ENCODE measurements around the gene KIAA1217.
"Not testable (repeated sequence)": the region's sequence is repeated elsewhere in the genome, so short reads cannot be mapped to it uniquely, and the experiment has no call there.

KIAA1217 gene

DNA sequence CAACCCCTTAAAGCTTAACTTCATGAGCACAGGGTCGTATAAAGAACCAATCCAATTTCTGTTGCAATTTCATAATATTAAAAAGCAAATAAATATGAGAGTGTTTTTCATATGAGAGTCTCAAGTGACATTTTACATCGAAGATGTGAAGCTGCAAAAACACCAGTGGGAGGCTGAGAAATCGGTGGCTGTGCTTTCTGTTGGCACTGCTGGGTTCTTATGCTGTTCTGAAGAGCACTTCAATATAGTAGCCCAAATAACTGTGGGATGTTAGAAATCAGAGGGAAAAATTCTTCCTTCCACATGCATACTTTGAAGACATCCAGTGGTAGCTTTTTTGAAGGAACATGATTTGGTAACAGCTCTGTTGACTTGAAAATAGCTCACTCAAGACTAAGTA lies 269.0 kb downstream of the KIAA1217 start:
- no peak for DNase-seq

DNA sequence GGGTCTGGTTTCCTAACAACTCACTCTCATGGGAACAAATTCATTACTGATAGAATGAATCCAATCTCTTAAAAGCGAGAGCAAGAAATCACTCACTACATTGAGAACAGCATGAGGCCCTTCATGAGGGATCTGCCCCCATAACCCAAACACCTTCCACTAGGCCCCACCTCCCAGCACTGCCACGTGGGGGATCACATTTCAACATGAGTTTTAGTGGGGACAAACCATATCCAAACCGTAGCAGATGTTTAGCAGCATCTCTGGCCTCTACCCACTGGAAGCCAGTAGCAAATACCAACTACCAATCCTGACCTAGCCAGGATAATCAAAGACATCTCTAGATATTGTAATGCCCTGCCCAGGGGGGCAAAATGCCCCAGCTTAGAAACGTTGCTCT lies 270.9 kb downstream of the KIAA1217 start:
- DNase-seq = no peak

DNA sequence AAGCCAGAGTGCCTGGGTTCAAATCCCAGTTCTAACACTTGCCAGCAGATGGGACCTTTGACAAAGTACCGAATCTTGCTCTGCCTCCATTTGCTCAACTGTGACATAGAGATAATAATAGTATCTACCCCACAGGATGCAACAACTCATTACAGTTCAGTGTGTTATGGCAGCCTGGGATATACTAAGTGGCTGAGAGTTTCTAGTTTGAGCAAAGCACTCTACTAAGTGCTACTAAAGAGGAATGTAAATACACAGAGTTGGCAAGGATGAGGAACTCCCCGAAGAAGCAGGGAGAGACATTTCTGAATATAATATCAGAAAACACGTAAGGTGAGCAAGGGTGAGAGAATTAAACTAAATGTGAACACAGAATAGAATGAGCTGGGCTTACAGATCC lies 271.5 kb downstream of the KIAA1217 start:
- DNase-seq = no peak

GRCh38 chr10:24481241-24481640 lies 272.3 kb downstream of the KIAA1217 start:
- no peak for DNase-seq

DNA sequence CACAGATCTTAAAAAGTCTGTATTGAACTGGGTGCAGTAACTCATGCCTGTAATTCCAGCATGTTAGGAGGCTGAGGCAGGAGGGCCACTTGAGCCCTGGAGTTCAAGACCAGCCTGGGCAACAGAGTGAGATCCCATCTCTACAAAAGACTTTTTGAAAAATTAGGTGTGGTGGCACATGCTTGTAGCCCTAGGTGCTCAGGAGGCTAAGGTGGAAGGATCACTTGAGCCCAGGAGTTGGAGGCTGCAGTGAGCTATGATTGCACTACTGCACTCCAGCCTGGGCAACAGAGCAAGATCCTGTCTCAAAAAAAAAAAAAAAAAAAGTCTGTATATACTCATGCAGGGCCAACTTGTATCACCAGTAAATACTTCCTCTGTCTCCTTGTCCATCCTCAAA lies 273.8 kb downstream of the KIAA1217 start:
- DNase-seq = not testable (repeated sequence)

- DNase-seq = no peak
Observed at GRCh38 chr10:24483701-24484100, 274.8 kb downstream of the KIAA1217 start.

DNA sequence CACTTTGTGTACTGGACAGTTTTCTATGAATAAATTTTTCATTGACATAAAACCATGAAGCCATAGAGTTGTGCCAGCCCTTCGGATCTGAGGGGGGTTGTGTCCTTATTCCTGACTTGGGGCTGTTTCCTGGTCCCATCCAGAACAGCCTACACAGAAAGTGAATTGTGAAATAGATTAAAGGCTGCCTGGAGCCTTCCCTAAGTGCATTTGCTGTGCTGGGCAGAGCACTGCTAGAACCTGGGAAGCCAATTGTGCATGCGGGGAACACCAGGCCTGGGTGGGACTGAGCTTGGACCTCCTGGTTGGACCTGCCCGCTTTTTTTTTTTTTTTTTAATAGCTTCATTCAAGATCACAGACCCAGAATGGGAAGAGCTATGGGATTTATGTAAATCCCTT lies 275.8 kb downstream of the KIAA1217 start:
- no peak for DNase-seq

DNA sequence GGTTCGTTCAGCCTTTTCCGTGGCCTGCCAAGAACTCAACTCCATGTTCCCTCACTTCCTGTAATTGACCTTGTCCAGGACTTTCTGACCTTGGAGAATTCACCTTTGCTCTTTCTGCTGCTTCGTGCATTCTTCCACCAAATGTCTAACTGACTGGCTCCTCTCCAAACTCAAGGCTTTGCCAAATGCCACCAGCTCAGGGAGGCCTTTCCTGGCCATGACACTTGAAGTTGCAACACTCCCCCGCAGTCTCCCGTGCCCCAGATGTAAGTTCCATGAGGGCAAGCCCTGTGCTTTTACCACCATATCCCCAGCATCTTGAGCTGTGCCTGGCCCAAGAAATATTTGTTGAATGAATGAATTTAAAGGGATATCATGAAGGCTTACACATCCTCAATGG lies 276.4 kb downstream of the KIAA1217 start:
- no peak for DNase-seq

- no peak for DNase-seq
Observed at GRCh38 chr10:24488631-24489030, 279.7 kb downstream of the KIAA1217 start.

DNA sequence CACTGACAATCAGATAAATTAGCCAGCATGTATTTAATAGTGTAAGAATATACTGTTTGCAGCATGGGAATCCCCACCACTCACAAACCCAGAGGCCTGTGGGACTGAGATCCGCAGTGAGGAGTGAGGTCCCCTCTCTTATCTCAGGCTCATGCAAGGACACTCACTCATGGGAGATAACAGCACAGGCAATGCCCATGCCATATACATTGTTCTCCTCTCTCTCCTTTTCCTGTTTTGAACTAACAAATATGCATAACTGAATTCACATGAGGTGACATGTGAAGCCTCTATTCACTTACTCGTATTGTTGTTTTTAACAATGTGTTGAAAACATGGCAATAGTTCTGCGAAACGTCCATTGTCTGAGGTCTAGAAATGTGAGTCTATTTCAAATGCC lies 284.2 kb downstream of the KIAA1217 start:
- no peak for DNase-seq

- DNase-seq = no peak
Observed at GRCh38 chr10:24494236-24494635, 285.3 kb downstream of the KIAA1217 start.

- no peak for DNase-seq
Observed at GRCh38 chr10:24494777-24495176, 285.8 kb downstream of the KIAA1217 start.

DNA sequence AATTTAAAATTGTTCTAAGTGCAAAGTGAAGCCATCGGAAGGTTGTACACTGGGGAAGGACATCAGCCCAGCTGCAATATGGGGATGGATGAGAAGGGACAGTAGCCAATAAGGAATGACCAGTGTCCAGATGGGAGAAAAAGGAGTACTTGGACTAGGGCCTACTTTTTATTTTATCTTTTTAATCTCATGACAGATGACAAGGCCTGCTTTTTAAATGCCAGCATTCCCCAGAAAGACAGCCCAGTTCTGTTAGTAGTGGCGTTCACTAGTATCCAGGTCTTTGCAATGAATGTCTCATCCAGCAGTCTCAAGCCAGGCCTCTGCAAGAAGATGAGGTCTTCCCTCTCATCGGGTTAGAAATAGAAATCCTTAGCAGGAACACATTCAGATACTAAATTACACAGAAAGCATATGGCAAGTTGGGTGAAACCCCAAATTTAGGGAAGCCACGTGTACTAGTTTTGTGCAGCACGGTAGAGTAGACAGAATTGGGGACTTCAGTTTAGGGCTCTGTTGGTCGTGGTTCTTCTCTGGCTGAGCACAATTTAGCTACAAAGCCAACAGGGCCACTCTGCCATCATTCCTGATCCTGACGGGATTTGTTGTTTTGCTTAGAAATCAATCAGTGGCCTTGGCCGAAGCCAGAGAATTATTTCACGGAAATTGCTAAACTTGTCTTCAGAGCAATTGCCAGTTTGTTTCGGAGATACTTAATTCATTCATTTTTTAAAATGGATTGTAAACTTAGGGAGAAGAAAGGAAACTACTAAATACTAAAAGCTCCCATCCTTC lies 286.9 kb downstream of the KIAA1217 start:
- no peak for DNase-seq

GRCh38 chr10:24496906-24497305 lies 288.0 kb downstream of the KIAA1217 start:
- no peak for DNase-seq

GRCh38 chr10:24501056-24501711 lies 292.2 kb downstream of the KIAA1217 start:
- DNase-seq = no peak

- no peak for DNase-seq
Observed at GRCh38 chr10:24502006-24502405, 293.1 kb downstream of the KIAA1217 start.

- no peak for DNase-seq
Observed at GRCh38 chr10:24502801-24503460, 294.0 kb downstream of the KIAA1217 start.

DNA sequence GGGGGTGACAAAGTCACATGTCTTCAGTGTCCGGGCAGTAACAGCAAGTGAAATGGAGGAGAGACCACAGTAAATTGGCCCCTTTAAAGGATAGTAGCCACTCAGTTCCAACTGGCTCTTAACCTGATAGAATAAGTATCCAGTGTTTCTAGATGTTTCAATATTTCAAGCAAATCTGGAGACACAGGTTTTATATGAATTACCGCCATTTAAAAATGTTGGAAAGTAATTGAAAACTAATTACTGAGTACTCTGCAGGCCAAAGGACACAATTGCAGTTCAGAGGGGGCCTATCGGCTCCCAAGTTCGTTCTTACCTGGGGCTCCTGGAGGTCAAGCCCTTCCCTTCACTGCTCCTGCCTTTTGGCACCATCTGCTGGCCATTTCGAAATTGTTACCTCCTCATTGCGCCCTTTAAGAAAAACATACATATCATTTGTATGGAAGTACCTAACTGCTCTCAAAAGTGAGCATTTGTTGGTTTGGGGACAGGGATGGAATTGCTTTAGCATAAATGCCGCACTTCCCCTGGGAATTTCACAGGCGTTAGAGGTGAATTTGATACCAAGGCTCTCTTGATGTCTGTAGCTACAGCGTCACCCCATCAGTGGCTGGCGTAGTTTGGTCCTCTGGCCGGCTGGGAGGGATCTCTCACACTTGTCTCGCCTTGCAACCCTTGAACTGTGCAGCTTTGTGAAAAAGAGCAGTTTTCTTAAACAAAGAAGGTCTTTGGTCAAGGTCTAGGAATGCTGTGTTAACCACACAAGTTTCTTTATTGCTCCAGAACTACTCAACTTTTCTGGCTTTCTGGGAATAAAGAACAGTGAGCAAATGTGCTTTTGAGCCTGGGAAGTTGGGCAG lies 294.8 kb downstream of the KIAA1217 start:
- DNase-seq = peak; percentile 24

DNA sequence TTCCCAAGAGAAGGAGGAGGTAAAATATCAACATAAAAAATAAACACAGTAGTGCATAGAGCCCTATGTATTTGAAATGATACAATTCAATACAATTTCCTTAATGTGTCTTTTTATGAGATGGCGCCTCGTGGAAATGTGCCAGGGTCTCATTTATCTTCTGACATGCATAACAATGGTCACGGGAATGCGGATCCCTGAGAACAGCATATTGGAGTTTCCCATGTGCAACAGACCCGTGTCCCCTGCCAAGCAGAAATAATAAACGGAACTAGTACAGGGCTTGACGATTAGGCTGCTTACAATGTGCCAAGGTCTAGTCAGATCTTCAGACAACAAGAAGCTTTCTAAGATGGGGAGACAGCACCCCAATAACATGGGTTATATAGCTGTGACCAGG lies 296.8 kb downstream of the KIAA1217 start:
- DNase-seq = no peak

GRCh38 chr10:24513155-24513554 lies 304.2 kb downstream of the KIAA1217 start:
- DNase-seq = no peak

DNA sequence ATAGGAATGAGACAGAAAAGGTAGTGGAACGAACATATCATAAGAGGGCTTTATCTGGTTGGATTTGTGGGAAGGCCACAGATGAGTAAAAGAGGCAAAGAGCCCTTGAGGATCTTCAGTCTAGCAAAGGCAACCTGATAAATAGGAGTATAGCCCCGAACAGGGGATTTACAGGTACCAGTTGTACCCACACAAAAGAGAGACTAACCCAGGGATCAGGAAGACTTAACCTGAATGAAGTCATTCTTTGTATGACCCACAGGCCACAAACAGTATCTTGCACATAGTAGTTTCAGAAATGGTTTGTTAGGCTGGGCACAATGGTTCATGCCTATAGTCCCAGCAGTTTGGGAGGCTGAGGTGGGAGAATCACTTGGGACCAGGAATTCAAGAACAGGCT lies 306.5 kb downstream of the KIAA1217 start:
- DNase-seq = no peak

DNA sequence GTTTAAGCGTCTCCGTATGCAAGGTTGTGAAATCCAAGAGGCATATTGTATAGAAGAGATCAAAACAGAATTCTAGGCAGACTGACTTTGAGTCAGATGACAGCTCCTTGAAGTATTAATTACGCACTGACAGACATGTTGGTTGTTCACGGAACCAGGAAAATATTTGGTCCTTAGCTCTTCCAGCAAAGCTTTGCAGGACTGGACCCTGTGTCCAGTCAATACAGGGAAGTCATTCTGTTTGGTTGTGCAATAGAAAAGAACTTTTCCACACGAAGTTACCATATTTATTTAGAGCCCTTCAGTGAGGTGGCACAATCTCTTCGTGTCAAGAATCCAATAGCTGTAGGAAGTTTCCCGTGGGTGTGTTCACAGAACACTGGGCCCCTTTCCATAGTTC lies 309.5 kb downstream of the KIAA1217 start:
- DNase-seq = no peak

- DNase-seq = peak; percentile 48
Observed at GRCh38 chr10:24518981-24519597, 310.2 kb downstream of the KIAA1217 start.
